HCT116 (cell line): ENCODE measurements around the gene DIP2C. TPM values are rescaled to one million over a fixed set of nuclear protein-coding genes. Genes with fewer than 3 reads are reported as not detected.

ENCODE experiments used
- ATAC-seq: fragments of 200-7000 bp; cut with Tn5 transposase; 2 replicates; pipeline ENCODE4 v1.9.1; 2020; ENCODE audit warnings: mild to moderate bottlenecking, moderate library complexity
- BruUV-seq: library from RNA; stranded (reverse); fragments of 400-500 nt; replicated peaks from 2 replicates; lab custom pipeline; 2021; lab: Mats Ljungman, UMichigan
- CTCF ChIA-PET: fragments of 300-600 bp; sonication (Branson Sonifier 250); formaldehyde crosslinking; loops from one replicate; lab custom pipeline; 2021; ENCODE audit warnings: antibody characterized with exemption; lab: Charles Lee
- POLR2A ChIA-PET: fragments of 300-600, 350-600 bp; sonication (Branson Sonifier 250); formaldehyde crosslinking; loops from one replicate; lab custom pipeline; 2021; ENCODE audit warnings: antibody characterized with exemption; lab: Charles Lee
- RAD21 ChIA-PET, 2 experiments: fragments of 300-600 bp; sonication (Branson Sonifier 250); formaldehyde crosslinking; loops; one replicate each; lab custom pipeline; 2023; ENCODE audit warnings: low total read pairs in 2 of 2; ENCODE audit not compliant: uncharacterized antibody in 2 of 2, unreplicated experiment in 2 of 2, low non-redundant PET in 1 of 2; lab: Charles Lee
- DNase-seq: peaks from one replicate; pipeline ENCODE4 v3.0.0-alpha.2; 2010; ENCODE audit warnings: low read depth, low spot score
- H2AFZ ChIP-seq: fragments of 200-600 bp; shearing (Covaris generic), sonication (generic); 2 replicates; pipeline ENCODE4 v1.6.1; 2017; ENCODE audit warnings: low read depth, mixed run types, mixed read lengths, antibody characterized with exemption, low read length; ENCODE audit not compliant: poor library complexity, severe bottlenecking
- H3K27ac ChIP-seq: 2 replicates; pipeline ENCODE4 v1.5.1; 2012; ENCODE audit warnings: low read depth, low read length
- H3K27me3 ChIP-seq: fragments of 200-600 bp; sonication (generic); 2 replicates; pipeline ENCODE4 v1.6.1; 2016; ENCODE audit warnings: mixed run types, low read length, mixed read lengths; ENCODE audit not compliant: insufficient read depth
- H3K36me3 ChIP-seq, 2 experiments: fragments of 200-500 bp in 1 of 2; fragments of 200-600 bp in 1 of 2; sonication (Bioruptor generic) in 1 of 2; sonication (generic) in 1 of 2; 2 replicates each; pipeline versions ENCODE4 v1.5.1 to v1.6.1; 2014 to 2016; ENCODE audit warnings: low read length in 2 of 2, inconsistent platforms in 1 of 2, mixed read lengths in 1 of 2, mixed run types in 1 of 2; ENCODE audit not compliant: insufficient read depth in 2 of 2, control insufficient read depth in 1 of 2
- H3K4me1 ChIP-seq, 2 experiments: fragments of 200-600 bp in 1 of 2; sonication (generic) in 1 of 2; 2 replicates each; pipeline versions ENCODE4 v1.5.1 to v1.6.1; 2012 to 2017; ENCODE audit warnings: low read length in 2 of 2, inconsistent platforms in 1 of 2, mild to moderate bottlenecking in 1 of 2, mixed read lengths in 1 of 2, mixed run types in 1 of 2, moderate library complexity in 1 of 2; ENCODE audit not compliant: insufficient read depth in 2 of 2, control insufficient read depth in 1 of 2
- H3K4me2 ChIP-seq: fragments of 200-600 bp; sonication (generic); 2 replicates; pipeline ENCODE4 v1.6.1; 2017; ENCODE audit warnings: mixed run types, low read length, mixed read lengths
- H3K4me3 ChIP-seq, 2 experiments: fragments of 200-600 bp in 1 of 2; sonication (generic) in 1 of 2; replicated peaks in 1 of 2; 2 replicates each; pipeline ENCODE4 v1.5.1; 2011 to 2016; ENCODE audit warnings: low read length in 2 of 2, control low read depth in 1 of 2, low read depth in 1 of 2, mild to moderate bottlenecking in 1 of 2, mixed read lengths in 1 of 2, mixed run types in 1 of 2
- H3K79me2 ChIP-seq: fragments of 200-600 bp; sonication (generic); 2 replicates; pipeline ENCODE4 v1.6.1; 2017; ENCODE audit warnings: mild to moderate bottlenecking, mixed run types, low read length, moderate library complexity, mixed read lengths; ENCODE audit not compliant: insufficient read depth
- H3K9ac ChIP-seq: fragments of 200-600 bp; sonication (generic); 2 replicates; pipeline ENCODE4 v1.6.1; 2016; ENCODE audit warnings: low read length, mixed read lengths
- H3K9me2 ChIP-seq: fragments of 200-600 bp; sonication (generic), shearing (Covaris generic); 2 replicates; pipeline ENCODE4 v1.6.1; 2017; ENCODE audit warnings: mixed run types, mild to moderate bottlenecking, moderate library complexity; ENCODE audit not compliant: insufficient read depth
- H3K9me3 ChIP-seq, 2 experiments: fragments of 200-500 bp in 1 of 2; fragments of 200-600 bp in 1 of 2; sonication (Bioruptor generic) in 1 of 2; sonication (generic) in 1 of 2; 2 replicates each; pipeline ENCODE4 v1.6.1; 2014 to 2017; ENCODE audit warnings: low read length in 2 of 2, mixed read lengths in 2 of 2, inconsistent platforms in 1 of 2, low read depth in 1 of 2, mild to moderate bottlenecking in 1 of 2, mixed run types in 1 of 2, moderate library complexity in 1 of 2; ENCODE audit not compliant: control insufficient read depth in 1 of 2, insufficient read depth in 1 of 2
- H4K20me1 ChIP-seq: fragments of 200-600 bp; sonication (generic), shearing (Covaris generic); 2 replicates; pipeline ENCODE4 v1.6.1; 2017; ENCODE audit warnings: mixed run types, mild to moderate bottlenecking, moderate library complexity; ENCODE audit not compliant: insufficient read depth
- CEBPB ChIP-seq: IDR thresholded peaks from 2 replicates; pipeline ENCODE4 v1.6.1; 2012; ENCODE audit warnings: low read depth
- EGR1 ChIP-seq: IDR thresholded peaks from 2 replicates; pipeline ENCODE4 v1.6.1; 2012; ENCODE audit warnings: low read depth
- POLR2A ChIP-seq: IDR thresholded peaks from 2 replicates; pipeline ENCODE4 v1.7.0; 2011; ENCODE audit warnings: borderline replicate concordance; ENCODE audit not compliant: insufficient read depth, insufficient read length; ENCODE audit errors: extremely low read depth
- YY1 ChIP-seq: IDR thresholded peaks from 2 replicates; pipeline ENCODE4 v1.6.1; 2011; ENCODE audit warnings: low read length, low read depth, moderate library complexity, mild to moderate bottlenecking; ENCODE audit not compliant: insufficient replicate concordance; ENCODE audit errors: extremely low read depth
- intact Hi-C: fragments of 100-400 bp; cut with micrococcal nuclease; formaldehyde crosslinking; loops from 2 replicates; pipeline ENCODE4 v1.10.0; 2022
- total RNA-seq: library from RNA; stranded (reverse); gene quantifications from one replicate; pipeline ENCODE4 v1.2.1, GENCODE V29; 2021; ENCODE audit not compliant: unreplicated experiment

DIP2C gene
- total RNA-seq, 1 experiment from 2014 or later, result 15.4 TPM

DNA sequence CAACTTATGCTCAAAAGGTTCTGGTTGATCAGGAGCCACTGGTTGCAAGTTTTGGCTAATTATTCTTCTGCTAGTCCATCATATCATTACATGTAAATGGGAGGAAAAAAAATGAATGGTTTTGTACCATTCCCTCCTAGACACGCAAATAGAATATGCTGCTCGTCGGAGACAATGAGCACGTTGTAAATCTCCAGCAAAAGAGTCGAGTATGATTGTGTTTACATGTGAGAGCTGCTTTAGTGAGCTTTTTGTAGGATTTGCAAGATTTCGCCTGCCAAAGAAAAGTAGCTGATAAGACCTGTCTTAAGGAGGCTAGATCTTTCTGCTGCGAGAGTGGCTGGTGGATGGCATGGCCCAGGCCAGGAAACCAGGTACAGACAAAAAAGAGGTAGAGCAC, 445.2 kb downstream of the DIP2C start:
- Histone ChIP-seq H3K79me2 (no peaks in the 10 kb centered on the region), H3K27ac (no peak overlapping the region), H3K36me3 (peaks cover 8 to 14% of the 10 kb centered on the region in 2 experiments; a peak in 2 of 4 replicates), H3K4me3 (no peak overlapping the region), H4K20me1 (no peaks in the 10 kb centered on the region), H2AFZ (no peak overlapping the region), H3K9me2 (no peaks in the 10 kb centered on the region), H3K9me3 (no peaks in the 10 kb centered on the region), H3K4me2 (no peak overlapping the region), H3K9ac (no peak overlapping the region), H3K4me1 (no peaks in the 10 kb centered on the region), H3K27me3 (no peaks in the 10 kb centered on the region)
- DNase-seq, result no peak
- TF ChIP-seq EGR1 (no peak), CEBPB (no peak)
- ATAC-seq, result no peak
- POLR2A ChIA-PET, result no interaction called here
- RAD21 ChIA-PET, result no interaction called here
- CTCF ChIA-PET, result no interaction called here
- intact Hi-C loops, result no loop called here
- BruUV-seq, result no TSS peak

DNA sequence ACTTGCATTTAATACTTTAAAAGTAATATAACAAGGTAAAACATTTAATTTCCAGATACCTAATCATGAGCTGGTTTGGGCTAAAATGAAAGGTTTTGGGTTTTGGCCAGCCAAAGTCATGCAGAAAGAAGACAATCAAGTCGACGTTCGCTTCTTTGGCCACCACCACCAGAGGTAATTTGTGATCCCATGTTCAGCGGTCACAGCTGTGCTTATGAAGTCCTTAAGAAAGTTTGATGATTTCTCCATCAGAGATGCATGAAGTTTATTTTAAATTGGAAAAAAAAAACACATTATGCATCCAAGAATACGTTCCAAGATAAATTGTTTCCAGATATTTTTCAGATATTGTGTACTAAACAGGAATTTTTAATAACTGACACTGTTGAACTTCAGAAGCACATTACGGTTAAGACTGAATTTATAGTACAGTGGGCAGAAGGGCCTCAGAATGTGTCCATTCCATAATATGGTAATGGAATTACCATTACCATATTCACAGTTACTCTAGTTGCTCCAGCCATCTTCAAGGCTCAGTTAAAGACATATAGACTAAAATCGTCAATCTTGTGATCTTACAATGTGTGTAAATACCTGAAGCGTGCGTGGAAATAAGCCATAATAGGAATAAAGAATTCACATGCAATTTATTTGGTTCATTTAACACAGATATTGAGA, 447.4 kb downstream of the DIP2C start:
- H3K9me2 ChIP-seq, result no peaks in the 10 kb centered on the region
- H3K9me3 ChIP-seq, result no peaks in the 10 kb centered on the region
- H3K9ac ChIP-seq, result no peak overlapping the region
- DNase-seq, result no peak
- CTCF ChIA-PET, result no interaction called here
- RAD21 ChIA-PET, result no interaction called here
- no peak overlapping the region for H3K4me3 ChIP-seq
- H3K36me3 ChIP-seq, result peaks cover 0 to 2% of the 10 kb centered on the region in 2 experiments; a peak in 1 of 4 replicates
- POLR2A ChIA-PET, result no interaction called here
- H3K4me2 ChIP-seq, result no peak overlapping the region
- intact Hi-C loops, result no loop called here
- TF ChIP-seq YY1 (no peak), POLR2A (no peak)
- H3K27me3 ChIP-seq, result no peaks in the 10 kb centered on the region
- H2AFZ ChIP-seq, result no peak overlapping the region
- no peak overlapping the region for H3K27ac ChIP-seq
- no peaks in the 10 kb centered on the region for H3K4me1 ChIP-seq
- no peaks in the 10 kb centered on the region for H3K79me2 ChIP-seq
- no TSS peak for BruUV-seq
- H4K20me1 ChIP-seq, result no peaks in the 10 kb centered on the region
- no peak for ATAC-seq
